Stimulated activated naive CD8-positive, alpha-beta T cell treated with anti-CD3 and anti-CD28 coated beads, Interleukin-15, amount 100 ng/mL, for 72 hours (primary cell): ENCODE measurements around the gene IAH1.

Experiments
- ATAC-seq: fragments of 150-1000 bp; cut with Tn5 transposase; 2 replicates; pipeline ENCODE4 v1.10.0; 2021; ENCODE audit warnings: mild to moderate bottlenecking, moderate library complexity
- DNase-seq, 2 donors: peaks; one replicate each; pipeline ENCODE4 v3.0.0; 2021 to 2022
- H3K27ac Mint-ChIP-seq, 2 donors: one replicate each; pipeline ENCODE4 v1.8.0; 2022; ENCODE audit warnings: mild to moderate bottlenecking in 2 of 2, mixed read lengths in 2 of 2, moderate library complexity in 2 of 2
- H3K27me3 Mint-ChIP-seq: one replicate; pipeline ENCODE4 v1.8.0; 2022; ENCODE audit warnings: mixed read lengths
- H3K4me1 Mint-ChIP-seq: one replicate; pipeline ENCODE4 v1.8.0; 2022; ENCODE audit warnings: mild to moderate bottlenecking, mixed read lengths
- H3K4me3 Mint-ChIP-seq, 2 donors: one replicate each; pipeline ENCODE4 v1.8.0; 2022; ENCODE audit warnings: mild to moderate bottlenecking in 2 of 2, mixed read lengths in 2 of 2, moderate library complexity in 1 of 2
- H3K9me3 Mint-ChIP-seq, 2 donors: one replicate each; pipeline ENCODE4 v1.8.0; 2022; ENCODE audit warnings: mixed read lengths in 2 of 2

The IAH1 gene

DNA sequence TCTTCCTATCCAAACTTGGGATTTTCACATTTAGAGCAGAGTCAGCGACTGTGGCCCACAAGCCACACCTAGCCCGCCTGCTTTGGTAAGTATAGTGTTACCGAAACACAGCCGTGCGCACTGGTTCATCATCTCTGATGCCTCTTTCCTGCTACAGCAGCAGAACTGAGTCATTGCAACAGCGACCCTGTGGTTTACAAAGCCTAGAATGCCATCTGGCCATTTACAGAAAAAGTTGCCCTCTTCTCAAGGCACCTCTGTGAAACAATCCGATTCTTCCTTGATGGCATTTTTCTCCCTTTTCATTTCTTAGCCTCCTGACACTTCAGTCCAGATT lies 10.7 kb upstream of the IAH1 start:
- Mint-ChIP-seq H3K27me3 (no peaks in the 10 kb centered on the region), H3K9me3 (no peaks in the 10 kb centered on the region), H3K27ac (no peak overlapping the region), H3K4me3 (no peak overlapping the region), H3K4me1 (peaks cover 6% of the 10 kb centered on the region)
- ATAC-seq (peak; percentile 58), DNase-seq (no peak)

DNA sequence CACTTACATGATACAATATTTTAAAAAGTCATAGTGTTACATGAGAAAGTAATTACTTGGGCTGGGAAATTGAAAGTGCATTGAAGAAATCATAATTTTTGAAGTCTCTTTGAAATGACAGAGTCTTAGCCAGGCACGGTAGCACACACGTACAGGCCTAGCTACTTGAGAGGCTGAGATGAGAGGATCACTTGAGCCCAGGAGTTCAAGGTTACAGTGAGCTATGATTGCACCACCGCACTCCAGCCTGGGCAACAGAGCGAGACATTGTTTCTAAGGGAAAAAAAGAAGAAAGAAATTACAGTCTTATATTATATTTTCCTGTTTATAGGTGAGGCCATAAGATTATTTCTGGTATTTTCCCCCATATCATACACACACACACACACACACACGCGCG lies 9.2 kb upstream of the IAH1 start:
- Mint-ChIP-seq H3K4me3 (no peak overlapping the region), H3K9me3 (no peaks in the 10 kb centered on the region), H3K27me3 (no peaks in the 10 kb centered on the region), H3K4me1 (peaks cover 6% of the 10 kb centered on the region), H3K27ac (no peak overlapping the region)
- ATAC-seq (no peak), DNase-seq (no peak)

DNA sequence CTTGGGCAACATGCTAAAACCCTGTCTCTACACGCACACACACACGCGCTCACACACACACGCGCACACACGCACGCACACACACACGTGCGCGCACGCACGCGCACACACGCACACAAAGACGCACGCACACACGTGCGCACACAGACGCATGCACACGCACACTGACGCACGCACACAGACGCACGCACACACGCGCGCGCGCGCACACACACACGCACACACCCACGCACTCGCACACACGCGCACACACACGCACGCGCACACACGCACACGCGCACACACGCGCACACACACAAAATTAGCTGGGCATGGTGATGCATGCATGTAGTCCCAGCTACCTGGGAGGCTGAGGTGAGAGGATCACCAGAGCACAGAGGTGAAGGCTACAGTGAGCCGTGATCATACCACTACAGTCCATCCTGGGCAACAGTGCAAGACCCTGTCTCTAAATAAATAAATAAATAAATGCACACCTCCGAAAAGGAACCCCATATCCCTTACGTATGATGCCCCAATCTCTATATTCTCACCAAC lies 8.1 kb upstream of the IAH1 start:
- H3K9me3 Mint-ChIP-seq: no peaks in the 10 kb centered on the region
- H3K4me3 Mint-ChIP-seq: no peak overlapping the region
- H3K27ac Mint-ChIP-seq: no peak overlapping the region
- DNase-seq (no peak), ATAC-seq (no peak)
- peaks cover 6% of the 10 kb centered on the region for H3K4me1 Mint-ChIP-seq
- H3K27me3 Mint-ChIP-seq: no peaks in the 10 kb centered on the region

DNA sequence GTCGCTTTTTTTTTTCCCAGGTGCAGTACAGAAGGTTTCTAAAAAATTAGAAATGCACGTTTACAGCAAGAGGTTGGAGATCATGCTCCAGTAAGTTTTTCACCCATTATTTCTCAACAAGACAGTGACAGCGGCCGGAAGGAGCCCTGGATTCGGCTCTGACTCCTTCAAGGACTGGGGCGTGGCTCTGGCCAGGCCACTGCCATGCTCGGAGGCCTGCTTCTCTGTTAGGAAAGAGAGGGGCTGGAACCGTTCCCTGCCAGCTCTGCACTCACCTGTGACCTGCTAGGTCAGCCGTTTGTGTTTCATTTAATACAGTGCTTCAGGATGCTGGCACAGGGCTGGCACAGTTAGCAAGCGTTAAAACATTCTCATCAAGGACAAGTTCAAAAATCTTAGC lies 6.7 kb upstream of the IAH1 start:
- Mint-ChIP-seq H3K4me3 (no peak overlapping the region), H3K9me3 (no peaks in the 10 kb centered on the region), H3K27me3 (no peaks in the 10 kb centered on the region), H3K27ac (no peak overlapping the region), H3K4me1 (peaks cover 6% of the 10 kb centered on the region)
- DNase-seq: no peak
- ATAC-seq: no peak

DNA sequence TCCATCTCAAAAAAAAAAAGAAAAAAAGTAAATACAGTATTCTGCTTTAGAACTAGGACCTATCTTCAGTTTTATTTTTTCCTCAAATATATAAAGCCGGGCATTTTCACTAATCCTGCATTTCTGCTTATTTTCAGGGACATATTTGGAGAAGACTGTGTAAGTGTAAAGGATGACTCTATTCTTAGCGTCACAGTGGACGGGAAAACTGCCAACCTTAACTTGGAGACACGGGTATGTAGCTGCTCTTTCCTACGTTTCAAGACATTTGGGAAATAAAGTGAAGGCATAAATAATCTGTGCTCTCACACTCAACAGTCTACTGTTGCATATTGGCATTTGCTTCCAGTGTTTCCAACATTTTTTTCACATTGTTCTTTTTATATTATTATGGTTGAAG lies 3.1 kb upstream of the IAH1 start:
- Mint-ChIP-seq H3K27me3 (no peaks in the 10 kb centered on the region), H3K4me1 (peaks cover 15% of the 10 kb centered on the region), H3K4me3 (no peak overlapping the region), H3K9me3 (peaks cover 0 to 2% of the 10 kb centered on the region in 2 donors), H3K27ac (no peak overlapping the region)
- DNase-seq: no peak
- no peak for ATAC-seq

DNA sequence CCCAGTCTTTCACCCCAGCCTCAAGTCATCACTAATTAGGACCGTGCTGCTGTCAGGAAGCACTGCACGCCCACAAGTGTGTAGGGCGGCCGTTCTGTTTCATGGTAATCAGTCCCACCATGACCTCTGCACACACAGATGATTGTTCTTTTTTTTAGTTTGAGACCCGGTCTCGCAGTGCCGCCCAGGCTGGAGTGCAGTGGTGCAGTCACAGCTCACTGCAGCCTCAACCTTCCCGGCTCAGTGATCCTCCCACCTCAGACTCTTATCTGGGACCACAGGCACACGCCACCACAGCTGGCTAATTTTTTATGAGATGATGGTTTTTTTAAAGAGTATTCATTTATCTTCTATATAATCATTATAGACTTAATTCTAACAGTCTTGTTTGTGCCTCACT lies 1.8 kb upstream of the IAH1 start:
- no peaks in the 10 kb centered on the region for H3K27me3 Mint-ChIP-seq
- peaks cover 0 to 7% of the 10 kb centered on the region in 2 donors for H3K9me3 Mint-ChIP-seq
- H3K4me3 Mint-ChIP-seq: no peak overlapping the region
- peaks cover 28% of the 10 kb centered on the region for H3K4me1 Mint-ChIP-seq
- DNase-seq (no peak), ATAC-seq (no peak)
- no peak overlapping the region for H3K27ac Mint-ChIP-seq

DNA sequence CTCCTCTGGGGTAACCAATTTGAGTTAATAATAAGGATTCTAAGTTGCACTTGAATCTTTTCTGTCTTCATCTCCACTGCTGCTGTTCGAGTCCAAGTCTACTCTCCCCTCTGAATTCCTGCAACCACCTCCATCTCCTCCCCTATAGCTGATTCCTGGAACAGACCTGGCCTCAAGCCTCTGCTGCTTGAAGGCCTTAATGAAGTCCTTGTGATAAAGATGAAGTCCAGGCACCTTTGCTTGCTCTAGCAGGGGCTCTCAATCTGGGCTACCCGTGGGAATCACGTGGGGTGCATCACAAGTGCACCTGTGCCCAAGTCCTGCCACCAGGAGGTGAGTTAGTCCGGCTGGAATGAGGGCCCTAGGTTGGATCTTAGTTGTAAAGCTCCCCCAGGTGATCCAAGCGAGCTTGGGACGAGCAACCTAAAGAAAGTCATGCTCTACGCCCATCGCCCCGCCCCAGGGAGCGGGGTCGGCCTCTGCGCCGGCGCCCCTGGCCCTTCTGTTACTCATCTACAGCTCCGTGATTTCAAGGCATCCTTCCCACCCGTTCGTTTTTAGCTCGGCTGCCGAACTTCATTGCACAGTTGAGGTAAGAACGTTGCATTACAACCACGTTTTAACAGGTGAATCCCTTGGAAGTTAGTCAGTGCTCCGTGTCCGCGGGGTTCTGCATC lies 905 bp upstream of the IAH1 start:
- Mint-ChIP-seq H3K9me3 (peaks cover 0 to 7% of the 10 kb centered on the region in 2 donors), H3K4me1 (peaks cover 38% of the 10 kb centered on the region), H3K4me3 (peak overlapping the region; percentile 79 to 86), H3K27ac (peak overlapping the region; percentile 86 to 95), H3K27me3 (no peaks in the 10 kb centered on the region)
- DNase-seq (peak in 1 of 2 donors; percentile 18), ATAC-seq (peak; percentile 3)

DNA sequence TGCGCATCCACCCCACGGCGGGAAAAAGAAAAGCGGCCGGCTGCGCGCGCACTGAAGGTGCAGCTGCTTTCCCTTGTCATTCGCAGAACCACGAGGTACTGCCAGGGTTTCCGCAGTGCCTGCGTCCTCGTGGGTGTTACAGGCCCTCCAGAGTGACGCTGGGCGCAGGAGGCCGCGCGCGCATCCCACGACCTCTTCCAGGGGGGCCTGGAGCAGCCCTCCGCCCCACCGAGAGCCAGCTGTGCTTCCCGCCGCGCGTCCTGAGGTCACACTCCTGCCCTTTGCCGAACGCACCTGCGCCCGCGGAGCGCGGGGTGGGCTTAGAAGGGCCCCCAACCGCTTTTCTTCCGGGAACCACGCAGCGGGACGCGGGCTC lies 378 bp upstream of the IAH1 start:
- peaks cover 41% of the 10 kb centered on the region for H3K4me1 Mint-ChIP-seq
- peaks cover 0 to 7% of the 10 kb centered on the region in 2 donors for H3K9me3 Mint-ChIP-seq

DNA sequence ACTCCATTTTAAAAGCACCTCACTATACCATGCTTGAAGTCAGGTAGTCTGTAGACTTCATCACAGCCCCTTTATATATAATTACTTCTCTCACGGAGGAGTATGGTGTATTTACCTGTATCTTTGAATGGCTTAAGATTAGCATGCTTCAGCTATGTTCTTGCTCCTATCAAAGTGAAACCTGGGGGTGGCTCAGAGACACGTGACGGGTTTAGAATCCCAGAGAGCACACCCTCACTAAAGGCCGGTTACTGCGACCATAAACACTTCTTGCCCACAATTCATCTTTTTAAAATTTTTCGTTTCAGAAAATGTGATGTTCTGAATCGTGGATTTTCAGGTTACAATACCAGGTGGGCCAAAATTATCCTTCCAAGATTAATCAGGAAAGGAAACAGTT lies 3.6 kb downstream of the IAH1 start:
- Mint-ChIP-seq H3K4me1 (peaks cover 47% of the 10 kb centered on the region), H3K27me3 (no peaks in the 10 kb centered on the region), H3K9me3 (peaks cover 0 to 7% of the 10 kb centered on the region in 2 donors), H3K27ac (no peak overlapping the region), H3K4me3 (no peak overlapping the region)
- ATAC-seq: no peak
- DNase-seq: no peak

More for the DNA sequence above, 378 bp upstream of the IAH1 start:
- Mint-ChIP-seq H3K27me3 (no peaks in the 10 kb centered on the region), H3K4me3 (peak overlapping the region; percentile 79 to 86), H3K27ac (peak overlapping the region; percentile 86 to 95)
- DNase-seq (peak; percentile 50 to 57), ATAC-seq (peak; percentile 69)

DNA sequence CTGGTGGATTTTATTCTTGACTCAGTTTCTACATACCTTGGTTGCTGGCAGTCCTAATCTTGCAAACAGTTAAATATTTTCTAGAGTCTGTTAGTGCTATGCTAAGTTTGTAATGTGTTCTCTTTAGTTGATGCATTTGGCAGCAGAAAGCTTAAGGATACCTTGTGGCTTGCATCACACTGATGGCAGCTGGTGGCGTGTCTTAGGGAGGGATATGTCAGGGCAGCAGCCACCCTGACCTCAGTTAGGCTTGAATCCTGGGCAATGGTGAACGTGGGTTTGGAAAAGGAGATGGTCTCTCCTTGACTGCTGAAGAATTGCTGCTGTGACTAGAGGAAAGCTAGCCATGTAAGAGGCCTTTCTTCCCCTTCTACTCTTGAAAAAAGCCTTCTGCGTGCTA lies 4.2 kb downstream of the IAH1 start:
- Mint-ChIP-seq H3K27me3 (no peaks in the 10 kb centered on the region), H3K4me3 (no peak overlapping the region), H3K9me3 (peaks cover 0 to 7% of the 10 kb centered on the region in 2 donors), H3K4me1 (peaks cover 42% of the 10 kb centered on the region), H3K27ac (no peak overlapping the region)
- DNase-seq (no peak), ATAC-seq (no peak)

DNA sequence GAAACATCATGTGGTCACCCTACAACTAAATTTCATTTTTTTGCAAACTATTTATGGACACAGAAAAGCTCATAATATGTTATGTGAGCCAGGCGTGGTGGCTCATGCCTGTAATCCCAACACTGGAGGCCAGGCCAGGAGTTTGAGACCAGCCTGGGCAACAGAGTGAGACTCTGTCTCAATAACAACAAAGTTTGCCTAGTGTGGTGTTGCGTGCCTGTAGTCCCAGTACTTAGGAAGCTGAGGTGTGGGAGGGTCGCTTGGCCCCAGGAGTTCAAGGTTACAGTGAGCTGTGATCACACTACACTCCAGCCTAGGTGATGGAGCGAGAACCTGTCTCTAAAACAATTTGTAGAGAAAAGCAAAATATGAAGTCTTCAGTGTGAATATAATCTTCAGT lies 5.8 kb downstream of the IAH1 start:
- DNase-seq: no peak
- peak overlapping the region; percentile 38 to 67 for H3K27ac Mint-ChIP-seq
- H3K4me1 Mint-ChIP-seq: peaks cover 41% of the 10 kb centered on the region
- H3K4me3 Mint-ChIP-seq: no peak overlapping the region
- H3K9me3 Mint-ChIP-seq: peaks cover 0 to 7% of the 10 kb centered on the region in 2 donors
- ATAC-seq: no peak
- H3K27me3 Mint-ChIP-seq: no peaks in the 10 kb centered on the region

DNA sequence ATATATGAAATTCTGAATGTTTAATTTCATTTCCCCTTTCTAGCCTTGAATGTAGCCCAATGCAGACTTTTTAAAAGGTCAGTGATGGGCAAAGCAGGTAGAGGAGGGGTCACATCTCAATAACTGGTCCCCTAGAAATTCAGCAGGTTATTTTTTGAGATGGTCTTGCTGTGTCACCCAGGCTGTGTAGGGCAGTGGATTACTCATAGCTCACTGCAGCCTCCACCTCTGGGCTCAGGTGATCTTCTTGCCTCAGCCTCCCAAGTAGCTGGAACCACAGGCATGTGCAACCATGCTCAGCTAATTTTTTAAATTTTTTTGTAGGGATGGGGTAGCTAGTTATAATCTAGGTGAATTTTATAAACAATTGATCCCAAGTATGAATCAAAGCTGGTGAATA lies 8.8 kb downstream of the IAH1 start:
- H3K27me3 Mint-ChIP-seq: no peaks in the 10 kb centered on the region
- peaks cover 13% of the 10 kb centered on the region for H3K4me1 Mint-ChIP-seq
- ATAC-seq: no peak
- no peak overlapping the region for H3K4me3 Mint-ChIP-seq
- H3K9me3 Mint-ChIP-seq: no peaks in the 10 kb centered on the region
- DNase-seq: no peak
- H3K27ac Mint-ChIP-seq: no peak overlapping the region

DNA sequence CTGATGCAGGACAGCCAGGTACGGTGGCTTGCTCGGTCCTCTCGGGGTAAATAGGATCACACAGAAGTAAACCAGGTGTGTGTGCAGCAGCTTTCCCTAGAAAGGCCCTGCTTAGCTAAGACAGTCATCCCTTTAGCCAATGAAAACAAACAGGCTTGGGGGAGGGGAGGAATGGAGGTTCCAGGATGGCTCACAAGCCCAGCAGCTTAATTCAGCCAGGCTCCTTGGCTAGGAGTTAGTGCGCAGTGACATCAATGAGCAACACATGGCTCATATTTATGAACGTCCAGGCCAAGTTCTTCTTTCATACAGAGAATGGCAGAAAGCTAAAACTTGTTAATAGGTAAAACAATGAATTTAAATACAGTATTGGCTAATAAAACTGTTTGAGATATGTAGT lies 10.2 kb downstream of the IAH1 start:
- Mint-ChIP-seq H3K4me3 (no peak overlapping the region), H3K27ac (peak overlapping the region in 1 of 2 donors; percentile 12), H3K27me3 (no peaks in the 10 kb centered on the region), H3K9me3 (no peaks in the 10 kb centered on the region), H3K4me1 (peaks cover 15% of the 10 kb centered on the region)
- ATAC-seq (no peak), DNase-seq (no peak)

DNA sequence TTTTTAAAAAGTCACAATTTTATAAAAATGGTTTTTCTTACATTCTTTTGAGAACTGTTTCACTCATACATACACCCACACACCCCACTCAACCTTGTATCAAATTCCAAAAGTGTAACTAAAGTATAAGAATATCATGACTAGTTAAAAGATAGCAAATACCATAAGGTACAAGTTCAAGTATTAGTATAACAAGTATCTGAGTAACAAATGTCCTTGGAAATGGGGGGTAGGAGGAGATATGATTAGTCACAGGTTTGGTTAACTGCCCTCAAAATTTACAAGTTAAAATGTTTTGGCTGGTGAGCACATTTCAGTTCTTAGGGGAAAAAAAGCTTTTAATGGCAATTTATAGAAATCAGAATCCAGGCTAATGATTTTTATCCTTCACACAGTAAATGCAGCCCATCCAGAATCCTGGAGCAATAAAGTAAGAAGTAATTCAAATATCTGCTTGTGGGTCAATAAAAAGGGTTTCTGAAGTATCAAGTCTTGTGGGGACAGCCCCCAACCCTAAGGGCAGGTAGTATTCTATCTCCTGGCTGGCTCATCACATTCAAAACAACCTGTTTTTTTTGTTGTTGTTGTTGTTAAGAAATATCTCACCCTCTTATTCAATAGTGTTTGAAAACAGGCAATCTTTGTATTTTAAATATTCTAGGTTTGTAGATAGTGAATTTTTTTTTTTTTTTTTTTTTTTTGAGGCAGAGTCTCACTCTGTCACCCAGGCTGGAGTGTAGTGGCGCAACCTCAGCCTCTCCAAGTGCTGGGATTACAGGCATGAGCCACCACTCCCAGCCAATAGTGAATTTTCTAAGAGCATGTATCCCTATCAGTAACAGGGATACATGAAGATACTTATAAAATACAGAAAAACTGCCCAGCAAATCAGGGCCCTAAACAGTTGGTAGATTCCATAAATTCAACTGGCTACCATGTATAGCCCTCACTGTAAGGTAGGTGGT lies 14.5 kb downstream of the IAH1 start:
- no peak for DNase-seq
- H3K4me1 Mint-ChIP-seq: peaks cover 17% of the 10 kb centered on the region
- no peaks in the 10 kb centered on the region for H3K9me3 Mint-ChIP-seq
- H3K27ac Mint-ChIP-seq: peak overlapping the region; percentile 5 to 34
- H3K27me3 Mint-ChIP-seq: no peaks in the 10 kb centered on the region
- no peak overlapping the region for H3K4me3 Mint-ChIP-seq
- ATAC-seq: peak; percentile 76

DNA sequence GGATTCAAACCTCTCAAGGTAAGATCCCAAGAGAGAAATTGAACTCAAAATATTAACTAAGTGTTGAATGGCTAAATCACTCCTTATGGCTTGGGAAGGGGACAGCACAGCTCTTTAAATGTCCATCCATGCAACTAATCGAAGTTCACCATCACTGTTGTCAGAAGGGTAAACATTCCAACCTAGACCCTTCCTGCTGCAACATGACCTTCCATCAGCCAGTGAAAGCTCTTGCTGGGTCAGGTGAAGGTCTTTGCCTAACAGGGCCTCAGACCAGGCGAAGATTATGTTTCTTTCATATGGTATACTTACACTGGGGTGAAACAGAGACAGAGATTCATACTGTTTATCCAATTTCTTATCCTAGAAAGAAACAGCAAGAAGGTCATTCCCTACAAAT lies 16.4 kb downstream of the IAH1 start:
- Mint-ChIP-seq H3K27me3 (no peaks in the 10 kb centered on the region), H3K4me1 (peaks cover 25% of the 10 kb centered on the region), H3K27ac (peak overlapping the region; percentile 41 to 78), H3K9me3 (no peaks in the 10 kb centered on the region), H3K4me3 (no peak overlapping the region)
- DNase-seq (no peak), ATAC-seq (no peak)

DNA sequence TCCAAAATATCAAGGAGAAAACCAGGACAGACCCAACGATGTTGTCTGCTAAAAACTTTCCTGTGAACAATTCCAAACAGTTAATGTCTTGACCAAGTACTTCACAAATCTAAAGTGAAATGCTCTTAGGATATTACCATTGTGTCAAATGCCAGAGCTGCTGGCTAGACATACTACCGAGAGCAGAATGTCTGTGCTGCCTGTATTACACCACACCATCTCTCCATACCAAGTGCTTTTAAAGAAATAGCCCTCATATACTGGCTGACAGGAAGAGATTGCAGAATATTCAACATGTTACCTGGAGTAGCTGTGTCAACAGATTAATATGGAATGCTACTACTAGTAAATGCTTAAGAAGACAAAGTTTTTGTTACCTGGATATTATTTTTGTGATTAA lies 18.6 kb downstream of the IAH1 start:
- Mint-ChIP-seq H3K27me3 (no peaks in the 10 kb centered on the region), H3K27ac (no peak overlapping the region), H3K4me1 (peaks cover 42% of the 10 kb centered on the region), H3K9me3 (no peaks in the 10 kb centered on the region), H3K4me3 (no peak overlapping the region)
- DNase-seq (no peak), ATAC-seq (no peak)
